ENCODE data around the gene PCNX3.

Gene PCNX3

GRCh38 chr11:65611028-65611757, 4.4 kb upstream of the PCNX3 start:
- peak overlapping the region; percentile 20 to 65 for H3K27ac ChIP-seq (ENCODE audit: low read depth in 2 of 2, low read length in 2 of 2)
- peaks cover 23 to 33% of the 10 kb centered on the region in 2 donors for H3K36me3 ChIP-seq (ENCODE audit: control insufficient read depth in 2 of 2, insufficient read depth in 2 of 2, low read length in 2 of 2)
- H3K4me1 ChIP-seq (ENCODE audit: control insufficient read depth in 2 of 2, insufficient read depth in 2 of 2, low read length in 2 of 2), result peaks cover 39 to 43% of the 10 kb centered on the region in 2 donors

GRCh38 chr11:65611758-65612603, 3.6 kb upstream of the PCNX3 start:
- Histone ChIP-seq H3K27ac (ENCODE audit: low read depth in 2 of 2, low read length in 2 of 2) (peak overlapping the region; percentile 20 to 65), H3K4me3 (ENCODE audit: low read length in 2 of 2) (peak overlapping the region; percentile 91 to 98), H3K36me3 (ENCODE audit: control insufficient read depth in 2 of 2, insufficient read depth in 2 of 2, low read length in 2 of 2) (peaks cover 20 to 28% of the 10 kb centered on the region in 2 donors), H3K9me3 (ENCODE audit: control insufficient read depth in 2 of 2, low read length in 2 of 2) (no peaks in the 10 kb centered on the region), H3K4me1 (ENCODE audit: control insufficient read depth in 2 of 2, insufficient read depth in 2 of 2, low read length in 2 of 2) (peaks cover 46 to 50% of the 10 kb centered on the region in 2 donors), H3K27me3 (ENCODE audit: control insufficient read depth in 2 of 2, insufficient read depth in 2 of 2, low read length in 2 of 2) (no peaks in the 10 kb centered on the region), H3K9ac (ENCODE audit: low read depth in 1 of 2, low read length in 2 of 2) (peak overlapping the region; percentile 52 to 97)

More at GRCh38 chr11:65611028-65611757, 4.4 kb upstream of the PCNX3 start:
- Histone ChIP-seq H3K27me3 (ENCODE audit: control insufficient read depth in 2 of 2, insufficient read depth in 2 of 2, low read length in 2 of 2) (no peaks in the 10 kb centered on the region), H3K4me3 (ENCODE audit: low read length in 2 of 2) (peak overlapping the region; percentile 43 to 91), H3K9me3 (ENCODE audit: control insufficient read depth in 2 of 2, low read length in 2 of 2) (no peaks in the 10 kb centered on the region), H3K9ac (ENCODE audit: low read depth in 1 of 2, low read length in 2 of 2) (peak overlapping the region in 1 of 2 donors; percentile 8)

- Histone ChIP-seq H3K4me1 (ENCODE audit: control insufficient read depth in 2 of 2, insufficient read depth in 2 of 2, low read length in 2 of 2) (peaks cover 49 to 53% of the 10 kb centered on the region in 2 donors), H3K4me3 (ENCODE audit: low read length in 2 of 2) (peak overlapping the region; percentile 91 to 98), H3K9ac (ENCODE audit: low read depth in 1 of 2, low read length in 2 of 2) (peak overlapping the region; percentile 52 to 97), H3K36me3 (ENCODE audit: control insufficient read depth in 2 of 2, insufficient read depth in 2 of 2, low read length in 2 of 2) (peaks cover 25 to 28% of the 10 kb centered on the region in 2 donors), H3K9me3 (ENCODE audit: control insufficient read depth in 2 of 2, low read length in 2 of 2) (no peaks in the 10 kb centered on the region), H3K27ac (ENCODE audit: low read depth in 2 of 2, low read length in 2 of 2) (peak overlapping the region; percentile 98), H3K27me3 (ENCODE audit: control insufficient read depth in 2 of 2, insufficient read depth in 2 of 2, low read length in 2 of 2) (no peaks in the 10 kb centered on the region)
These were observed 2.9 kb upstream of the PCNX3 start for GRCh38 chr11:65612691-65613090.

GRCh38 chr11:65613091-65613928, 2.3 kb upstream of the PCNX3 start:
- H3K27ac ChIP-seq (ENCODE audit: low read depth in 2 of 2, low read length in 2 of 2), result peak overlapping the region; percentile 98
- peak overlapping the region; percentile 90 to 97 for H3K9ac ChIP-seq (ENCODE audit: low read depth in 1 of 2, low read length in 2 of 2)
- H3K4me3 ChIP-seq (ENCODE audit: low read length in 2 of 2), result peak overlapping the region; percentile 91 to 98
- peaks cover 48 to 53% of the 10 kb centered on the region in 2 donors for H3K4me1 ChIP-seq (ENCODE audit: control insufficient read depth in 2 of 2, insufficient read depth in 2 of 2, low read length in 2 of 2)
- no peaks in the 10 kb centered on the region for H3K27me3 ChIP-seq (ENCODE audit: control insufficient read depth in 2 of 2, insufficient read depth in 2 of 2, low read length in 2 of 2)
- peaks cover 24 to 28% of the 10 kb centered on the region in 2 donors for H3K36me3 ChIP-seq (ENCODE audit: control insufficient read depth in 2 of 2, insufficient read depth in 2 of 2, low read length in 2 of 2)
- no peaks in the 10 kb centered on the region for H3K9me3 ChIP-seq (ENCODE audit: control insufficient read depth in 2 of 2, low read length in 2 of 2)

- Histone ChIP-seq H3K9me3 (ENCODE audit: control insufficient read depth in 2 of 2, low read length in 2 of 2) (no peaks in the 10 kb centered on the region), H3K9ac (ENCODE audit: low read depth in 1 of 2, low read length in 2 of 2) (peak overlapping the region; percentile 68 to 81), H3K27me3 (ENCODE audit: control insufficient read depth in 2 of 2, insufficient read depth in 2 of 2, low read length in 2 of 2) (no peaks in the 10 kb centered on the region), H3K36me3 (ENCODE audit: control insufficient read depth in 2 of 2, insufficient read depth in 2 of 2, low read length in 2 of 2) (peaks cover 40 to 43% of the 10 kb centered on the region in 2 donors), H3K4me3 (ENCODE audit: low read length in 2 of 2) (peak overlapping the region; percentile 86 to 91), H3K4me1 (ENCODE audit: control insufficient read depth in 2 of 2, insufficient read depth in 2 of 2, low read length in 2 of 2) (peaks cover 33 to 34% of the 10 kb centered on the region in 2 donors), H3K27ac (ENCODE audit: low read depth in 2 of 2, low read length in 2 of 2) (peak overlapping the region; percentile 98)
These were observed 486 bp downstream of the PCNX3 start for GRCh38 chr11:65615950-65616574.

- H3K27me3 ChIP-seq (ENCODE audit: control insufficient read depth in 2 of 2, insufficient read depth in 2 of 2, low read length in 2 of 2), result no peaks in the 10 kb centered on the region
- H3K9ac ChIP-seq (ENCODE audit: low read depth in 1 of 2, low read length in 2 of 2), result peak overlapping the region; percentile 52 to 81
- H3K9me3 ChIP-seq (ENCODE audit: control insufficient read depth in 2 of 2, low read length in 2 of 2), result no peaks in the 10 kb centered on the region
- peaks cover 43 to 44% of the 10 kb centered on the region in 2 donors for H3K36me3 ChIP-seq (ENCODE audit: control insufficient read depth in 2 of 2, insufficient read depth in 2 of 2, low read length in 2 of 2)
- H3K27ac ChIP-seq (ENCODE audit: low read depth in 2 of 2, low read length in 2 of 2), result peak overlapping the region in 1 of 2 donors; percentile 98
- peak overlapping the region; percentile 85 to 86 for H3K4me3 ChIP-seq (ENCODE audit: low read length in 2 of 2)
- H3K4me1 ChIP-seq (ENCODE audit: control insufficient read depth in 2 of 2, insufficient read depth in 2 of 2, low read length in 2 of 2), result peaks cover 30 to 31% of the 10 kb centered on the region in 2 donors
These were observed 1.0 kb downstream of the PCNX3 start for GRCh38 chr11:65616575-65617001.

- Histone ChIP-seq H3K4me1 (ENCODE audit: control insufficient read depth in 2 of 2, insufficient read depth in 2 of 2, low read length in 2 of 2) (peaks cover 23 to 25% of the 10 kb centered on the region in 2 donors), H3K27me3 (ENCODE audit: control insufficient read depth in 2 of 2, insufficient read depth in 2 of 2, low read length in 2 of 2) (no peaks in the 10 kb centered on the region), H3K9me3 (ENCODE audit: control insufficient read depth in 2 of 2, low read length in 2 of 2) (no peaks in the 10 kb centered on the region), H3K36me3 (ENCODE audit: control insufficient read depth in 2 of 2, insufficient read depth in 2 of 2, low read length in 2 of 2) (peaks cover 43 to 48% of the 10 kb centered on the region in 2 donors), H3K27ac (ENCODE audit: low read depth in 2 of 2, low read length in 2 of 2) (no peak overlapping the region), H3K4me3 (ENCODE audit: low read length in 2 of 2) (peak overlapping the region; percentile 85 to 86), H3K9ac (ENCODE audit: low read depth in 1 of 2, low read length in 2 of 2) (peak overlapping the region in 1 of 2 donors; percentile 52)
These were observed 1.7 kb downstream of the PCNX3 start for GRCh38 chr11:65617136-65617850.

- H3K36me3 ChIP-seq (ENCODE audit: control insufficient read depth in 2 of 2, insufficient read depth in 2 of 2, low read length in 2 of 2), result peaks cover 38 to 50% of the 10 kb centered on the region in 2 donors
- H3K27ac ChIP-seq (ENCODE audit: low read depth in 2 of 2, low read length in 2 of 2), result no peak overlapping the region
- H3K4me3 ChIP-seq (ENCODE audit: low read length in 2 of 2), result no peak overlapping the region
These were observed 2.6 kb downstream of the PCNX3 start for GRCh38 chr11:65617990-65618751.

More at GRCh38 chr11:65617990-65618751, 2.6 kb downstream of the PCNX3 start:
- Histone ChIP-seq H3K27me3 (ENCODE audit: control insufficient read depth in 2 of 2, insufficient read depth in 2 of 2, low read length in 2 of 2) (no peaks in the 10 kb centered on the region), H3K9me3 (ENCODE audit: control insufficient read depth in 2 of 2, low read length in 2 of 2) (no peaks in the 10 kb centered on the region), H3K9ac (ENCODE audit: low read depth in 1 of 2, low read length in 2 of 2) (no peak overlapping the region), H3K4me1 (ENCODE audit: control insufficient read depth in 2 of 2, insufficient read depth in 2 of 2, low read length in 2 of 2) (peaks cover 15 to 16% of the 10 kb centered on the region in 2 donors)

Measured in mucosa of rectum (tissue), 2 donors.